ENCODE measurements around the gene POLN. TPM values are rescaled to one million over a fixed set of nuclear protein-coding genes. Genes with fewer than 3 reads are reported as not detected.

Gene POLN
- total and polyA plus RNA-seq, 2 experiments from 2014 or later = 1.8 to 4.0 TPM

- Histone ChIP-seq H4K20me1 (replicated peaks; ENCODE audit: insufficient read depth) (peaks cover 4% of the 10 kb centered on the region; the same call in 1 of the 2 replicates), H3K4me2 (no peak overlapping the region), H3K27me3 (ENCODE audit: insufficient read depth) (no peaks in the 10 kb centered on the region), H3K9me2 (ENCODE audit: insufficient read depth) (no peaks in the 10 kb centered on the region), H3K79me2 (replicated peaks; ENCODE audit: insufficient read depth) (no peaks in the 10 kb centered on the region), H3K4me1 (ENCODE audit: insufficient read depth) (peaks cover 20% of the 10 kb centered on the region), H2AFZ (no peak overlapping the region), H3K27ac (ENCODE audit: low read depth) (no peak overlapping the region), H3F3A (replicated peaks; ENCODE audit: low read depth) (no peaks in the 10 kb centered on the region; the same call in 1 of the 2 replicates), H3K4me3 (no peak overlapping the region), H3K36me3 (ENCODE audit: insufficient read depth) (no peaks in the 10 kb centered on the region)
- no peak for TF ChIP-seq CTCF (conservative IDR thresholded peaks at IDR 0.05; ENCODE audit: low read depth in 2 of 2)
- Mint-ChIP-seq H3K27ac (no peak overlapping the region; the same call in 1 of the 2 replicates), H3K4me1 (peaks cover 31% of the 10 kb centered on the region), H3K27me3 (ENCODE audit: insufficient read depth, low read depth, poor library complexity) (peaks cover 5% of the 10 kb centered on the region), H3K9me3 (no peaks in the 10 kb centered on the region), H3K36me3 (ENCODE audit: low read depth) (no peaks in the 10 kb centered on the region; the same call in 2 of the 3 replicates), H3K4me3 (no peak overlapping the region)
- ATAC-seq = no peak
- DNase-seq (ENCODE audit: low spot score) = no peak
Measured at GRCh38 chr4:2226261-2226660, 15.7 kb downstream of the POLN start.

- Histone ChIP-seq H3F3A (replicated peaks; ENCODE audit: low read depth) (peaks cover 6% of the 10 kb centered on the region), H3K4me2 (peak overlapping the region; percentile 68), H3K27me3 (ENCODE audit: insufficient read depth) (no peaks in the 10 kb centered on the region), H3K79me2 (replicated peaks; ENCODE audit: insufficient read depth) (no peaks in the 10 kb centered on the region), H3K4me3 (peak overlapping the region; percentile 0; the same call in 1 of the 2 replicates), H2AFZ (no peak overlapping the region), H3K36me3 (ENCODE audit: insufficient read depth) (no peaks in the 10 kb centered on the region), H3K27ac (ENCODE audit: low read depth) (peak overlapping the region; percentile 85; the same call in 1 of the 2 replicates), H4K20me1 (replicated peaks; ENCODE audit: insufficient read depth) (peaks cover 4% of the 10 kb centered on the region; the same call in 1 of the 2 replicates), H3K4me1 (ENCODE audit: insufficient read depth) (peaks cover 28% of the 10 kb centered on the region), H3K9me2 (ENCODE audit: insufficient read depth) (no peaks in the 10 kb centered on the region)
- DNase-seq (ENCODE audit: low spot score) = peak; percentile 66
- Mint-ChIP-seq H3K27me3 (ENCODE audit: insufficient read depth, low read depth, poor library complexity) (peaks cover 5% of the 10 kb centered on the region), H3K27ac (peak overlapping the region; percentile 81), H3K4me3 (peak overlapping the region; percentile 47), H3K4me1 (peaks cover 47% of the 10 kb centered on the region), H3K36me3 (ENCODE audit: low read depth) (no peaks in the 10 kb centered on the region), H3K9me3 (no peaks in the 10 kb centered on the region)
- peak; percentile 13 for ATAC-seq
- no peak for TF ChIP-seq CREB1 (CRISPR knock-in tag; IDR thresholded peaks at IDR 0.05; ENCODE audit: low read depth)
- no peak for TF ChIP-seq CTCF (conservative IDR thresholded peaks at IDR 0.05; ENCODE audit: low read depth in 2 of 2)
- TF ChIP-seq ZNF331 (CRISPR knock-in tag; IDR thresholded peaks at IDR 0.05; ENCODE audit: low read depth) = no peak
- TF ChIP-seq REST (IDR thresholded peaks at IDR 0.05; ENCODE audit: unreplicated experiment) = no peak
- no peak for TF ChIP-seq JUNB (IDR thresholded peaks at IDR 0.05; ENCODE audit: unreplicated experiment)
- no peak for TF ChIP-seq EZH2phosphoT487 (IDR thresholded peaks at IDR 0.05; ENCODE audit: unreplicated experiment)
- TF ChIP-seq NANOG (IDR thresholded peaks at IDR 0.05; ENCODE audit: borderline replicate concordance) = no peak
- no peak for TF ChIP-seq EZH2 (IDR thresholded peaks at IDR 0.05; ENCODE audit: low read depth, unreplicated experiment)
- no peak for TF ChIP-seq ETS1 (IDR thresholded peaks at IDR 0.05)
- no peak for TF ChIP-seq POLR2AphosphoS5 (IDR thresholded peaks at IDR 0.05; ENCODE audit: low read depth)
Measured at GRCh38 chr4:2222838-2223237, 19.1 kb downstream of the POLN start.
